Tibial nerve (tissue), 4 donors: Measurements from ENCODE around the gene ABHD3. TPM values are rescaled to one million over a fixed set of nuclear protein-coding genes. Genes with fewer than 3 reads are reported as not detected.

ENCODE experiments used
- DNase-seq, 2 donors: peaks; one replicate each; pipeline ENCODE4 v3.0.0-alpha.2; 2019; ENCODE audit warnings: low spot score in 2 of 2
- H3K27ac ChIP-seq, 4 donors: fragments of 200-600 bp; sonication (generic) in 3 of 4; one replicate each; pipeline ENCODE4 v1.5.1; 2017 to 2019; ENCODE audit warnings: mild to moderate bottlenecking in 1 of 4
- H3K27me3 ChIP-seq, 2 donors: fragments of 200-600 bp; sonication (generic) in 1 of 2; one replicate each; pipeline versions ENCODE4 v1.5.1 to v1.6.0; 2017 to 2019
- H3K36me3 ChIP-seq, 3 donors: fragments of 200-600 bp; sonication (generic); one replicate each; pipeline ENCODE4 v1.5.1; 2018 to 2019
- H3K4me1 ChIP-seq, 4 donors: fragments of 200-600 bp; sonication (generic) in 3 of 4; one replicate each; pipeline ENCODE4 v1.5.1; 2017 to 2019
- H3K4me3 ChIP-seq, 4 donors: fragments of 200-600 bp; sonication (generic) in 3 of 4; one replicate each; pipeline ENCODE4 v1.5.1; 2017 to 2019; ENCODE audit warnings: mild to moderate bottlenecking in 1 of 4, moderate library complexity in 1 of 4
- H3K9me3 ChIP-seq, 4 donors: fragments of 200-600 bp; sonication (generic) in 3 of 4; one replicate each; pipeline ENCODE4 v1.5.1; 2017 to 2019
- CTCF ChIP-seq, 5 experiments: fragments of 200-600 bp in 3 of 5; fragments of 450-650 bp in 2 of 5; sonication (generic) in 3 of 5; IDR thresholded peaks; one replicate each; pipeline ENCODE4 v1.5.1; 2016 to 2019; ENCODE audit warnings: antibody characterized with exemption in 5 of 5, mild to moderate bottlenecking in 3 of 5, moderate library complexity in 2 of 5
- EP300 ChIP-seq, 2 donors: sonication (generic); formaldehyde crosslinking; IDR thresholded peaks; one replicate each; pipeline ENCODE4 v1.6.1; 2017; ENCODE audit warnings: antibody characterized with exemption in 2 of 2, mild to moderate bottlenecking in 1 of 2
- POLR2A ChIP-seq, 2 donors: fragments of 450-650 bp; IDR thresholded peaks; one replicate each; pipeline ENCODE4 v1.6.1; 2017; ENCODE audit warnings: antibody characterized with exemption in 2 of 2, mild to moderate bottlenecking in 2 of 2, moderate library complexity in 2 of 2
- WGBS, 2 donors: methylation state at CpG; one replicate each; pipeline ENCODE4 v1.1.5; 2018; 5-methylcytosine and 5-hydroxymethylcytosine counted together
- total RNA-seq, 4 donors: library from RNA; depleted of rRNA; stranded (reverse); fragments of >200 nt; gene quantifications; one replicate each; pipeline ENCODE4 v1.1.0, GENCODE V29; 2016

ABHD3 gene
- total RNA-seq, 4 donors from 2014 or later: 8.6 to 15.7 (median 12.8) TPM

GRCh38 chr18:21735452-21736015 is 31.0 kb upstream of the ABHD3 start:
- no peak overlapping the region for H3K4me3 ChIP-seq
- no peak for TF ChIP-seq POLR2A (IDR thresholded peaks at IDR 0.05)
- no peak for TF ChIP-seq EP300 (IDR thresholded peaks at IDR 0.05)
- no peak for TF ChIP-seq CTCF (IDR thresholded peaks at IDR 0.05)
- 59 to 66% methylated on average over 12 of the region's 12 CpGs for WGBS, 2 donors

GRCh38 chr18:21733011-21733410 is 28.4 kb upstream of the ABHD3 start:
- TF ChIP-seq EP300 (IDR thresholded peaks at IDR 0.05): no peak
- no peak for TF ChIP-seq CTCF (IDR thresholded peaks at IDR 0.05)
- TF ChIP-seq POLR2A (IDR thresholded peaks at IDR 0.05): no peak
- 71 to 72% methylated on average over 5 of the region's 5 CpGs for WGBS, 2 donors
- Histone ChIP-seq H3K4me3 (no peak overlapping the region), H3K36me3 (no peaks in the 10 kb centered on the region), H3K9me3 (peaks cover 0 to 20% (median 0%) of the 10 kb centered on the region in 4 donors), H3K4me1 (no peaks in the 10 kb centered on the region), H3K27me3 (no peaks in the 10 kb centered on the region), H3K27ac (no peak overlapping the region)
- DNase-seq: no peak

More at GRCh38 chr18:21735452-21736015, 31.0 kb upstream of the ABHD3 start:
- H3K9me3 ChIP-seq: peaks cover 0 to 10% (median 0%) of the 10 kb centered on the region in 4 donors
- no peak overlapping the region for H3K27ac ChIP-seq
- peaks cover 0 to 10% (median 0%) of the 10 kb centered on the region in 4 donors for H3K4me1 ChIP-seq
- no peaks in the 10 kb centered on the region for H3K27me3 ChIP-seq
- DNase-seq: no peak
- H3K36me3 ChIP-seq: no peaks in the 10 kb centered on the region

GRCh38 chr18:21727702-21728101 is 23.1 kb upstream of the ABHD3 start:
- H3K4me3 ChIP-seq: no peak overlapping the region
- DNase-seq: no peak
- H3K27me3 ChIP-seq: no peaks in the 10 kb centered on the region
- H3K27ac ChIP-seq: no peak overlapping the region
- H3K9me3 ChIP-seq: peaks cover 0 to 10% (median 0%) of the 10 kb centered on the region in 4 donors
- TF ChIP-seq EP300 (IDR thresholded peaks at IDR 0.05): no peak
- no peak for TF ChIP-seq CTCF (IDR thresholded peaks at IDR 0.05)
- no peak for TF ChIP-seq POLR2A (IDR thresholded peaks at IDR 0.05)
- 64 to 72% methylated on average over 2 of the region's 2 CpGs for WGBS, 2 donors
- no peaks in the 10 kb centered on the region for H3K4me1 ChIP-seq
- no peaks in the 10 kb centered on the region for H3K36me3 ChIP-seq

- Histone ChIP-seq H3K36me3 (no peaks in the 10 kb centered on the region), H3K27me3 (no peaks in the 10 kb centered on the region), H3K9me3 (peaks cover 0 to 10% (median 0%) of the 10 kb centered on the region in 4 donors), H3K4me1 (no peaks in the 10 kb centered on the region), H3K27ac (no peak overlapping the region), H3K4me3 (no peak overlapping the region)
- WGBS, 2 donors: 85 to 88% methylated on average over 4 of the region's 4 CpGs
- no peak for TF ChIP-seq POLR2A (IDR thresholded peaks at IDR 0.05)
- TF ChIP-seq EP300 (IDR thresholded peaks at IDR 0.05): no peak
- TF ChIP-seq CTCF (IDR thresholded peaks at IDR 0.05): no peak
- no peak for DNase-seq
Observed at GRCh38 chr18:21725201-21725600, 20.6 kb upstream of the ABHD3 start.

GRCh38 chr18:21722687-21723086 is 18.1 kb upstream of the ABHD3 start:
- TF ChIP-seq CTCF (IDR thresholded peaks at IDR 0.05) (no peak), POLR2A (IDR thresholded peaks at IDR 0.05) (no peak)
- H3K36me3 ChIP-seq: no peaks in the 10 kb centered on the region
- DNase-seq: no peak

More at GRCh38 chr18:21722687-21723086, 18.1 kb upstream of the ABHD3 start:
- Histone ChIP-seq H3K9me3 (no peaks in the 10 kb centered on the region), H3K4me1 (no peaks in the 10 kb centered on the region), H3K4me3 (no peak overlapping the region), H3K27ac (no peak overlapping the region), H3K27me3 (no peaks in the 10 kb centered on the region)
- 92 to 95% methylated on average over 2 of the region's 2 CpGs for WGBS, 2 donors
